ENCODE data around the gene SPTBN1.

Gene SPTBN1

DNA sequence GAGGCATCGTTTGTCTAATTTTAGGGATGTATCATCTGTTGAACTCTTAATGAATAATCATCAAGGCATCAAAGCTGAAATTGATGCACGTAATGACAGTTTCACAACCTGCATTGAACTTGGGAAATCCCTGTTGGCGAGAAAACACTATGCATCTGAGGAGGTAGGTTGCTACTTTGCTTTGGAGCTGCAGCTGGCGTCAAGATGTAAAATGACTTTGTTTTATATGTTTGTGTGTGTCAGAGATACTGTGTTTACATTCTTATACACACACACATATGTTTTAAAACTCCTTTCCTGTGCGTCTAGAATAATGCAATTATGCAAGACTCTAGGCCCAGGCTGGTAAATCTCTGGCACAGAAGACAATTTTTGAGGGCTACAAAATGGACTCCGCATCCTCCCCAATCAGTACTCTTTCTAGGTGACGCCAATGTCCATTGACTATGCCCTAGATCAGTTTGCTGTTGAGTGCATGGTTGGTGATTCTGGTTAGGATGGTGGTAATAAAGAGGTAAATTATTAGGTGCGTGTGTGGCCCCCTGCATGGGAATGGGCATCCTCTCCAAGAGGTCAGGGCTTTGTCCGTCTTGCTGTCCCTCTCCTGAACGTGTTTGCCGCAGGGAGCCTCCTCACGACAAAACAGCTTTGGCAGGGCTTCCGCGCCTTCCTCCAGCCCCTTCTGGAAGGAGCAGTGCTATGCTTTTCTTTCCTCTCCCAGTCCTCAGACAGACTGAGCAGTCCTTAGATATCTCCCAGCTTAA is 199.1 kb downstream of the SPTBN1 start:
- DNase-seq (ENCODE audit: low spot score): no peak
- in situ Hi-C loops (cut with MboI; ENCODE audit: low pct_unique_long_range_greater_than_20kb, low sequenced_read_pairs, unreplicated experiment): no loop called here
- TF ChIP-seq, protein P1, sequence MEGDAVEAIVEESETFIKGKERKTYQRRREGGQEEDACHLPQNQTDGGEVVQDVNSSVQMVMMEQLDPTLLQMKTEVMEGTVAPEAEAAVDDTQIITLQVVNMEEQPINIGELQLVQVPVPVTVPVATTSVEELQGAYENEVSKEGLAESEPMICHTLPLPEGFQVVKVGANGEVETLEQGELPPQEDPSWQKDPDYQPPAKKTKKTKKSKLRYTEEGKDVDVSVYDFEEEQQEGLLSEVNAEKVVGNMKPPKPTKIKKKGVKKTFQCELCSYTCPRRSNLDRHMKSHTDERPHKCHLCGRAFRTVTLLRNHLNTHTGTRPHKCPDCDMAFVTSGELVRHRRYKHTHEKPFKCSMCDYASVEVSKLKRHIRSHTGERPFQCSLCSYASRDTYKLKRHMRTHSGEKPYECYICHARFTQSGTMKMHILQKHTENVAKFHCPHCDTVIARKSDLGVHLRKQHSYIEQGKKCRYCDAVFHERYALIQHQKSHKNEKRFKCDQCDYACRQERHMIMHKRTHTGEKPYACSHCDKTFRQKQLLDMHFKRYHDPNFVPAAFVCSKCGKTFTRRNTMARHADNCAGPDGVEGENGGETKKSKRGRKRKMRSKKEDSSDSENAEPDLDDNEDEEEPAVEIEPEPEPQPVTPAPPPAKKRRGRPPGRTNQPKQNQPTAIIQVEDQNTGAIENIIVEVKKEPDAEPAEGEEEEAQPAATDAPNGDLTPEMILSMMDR (IDR thresholded peaks at IDR 0.05; ENCODE audit: extremely low read depth, insufficient read depth, missing control alignments): no peak

DNA sequence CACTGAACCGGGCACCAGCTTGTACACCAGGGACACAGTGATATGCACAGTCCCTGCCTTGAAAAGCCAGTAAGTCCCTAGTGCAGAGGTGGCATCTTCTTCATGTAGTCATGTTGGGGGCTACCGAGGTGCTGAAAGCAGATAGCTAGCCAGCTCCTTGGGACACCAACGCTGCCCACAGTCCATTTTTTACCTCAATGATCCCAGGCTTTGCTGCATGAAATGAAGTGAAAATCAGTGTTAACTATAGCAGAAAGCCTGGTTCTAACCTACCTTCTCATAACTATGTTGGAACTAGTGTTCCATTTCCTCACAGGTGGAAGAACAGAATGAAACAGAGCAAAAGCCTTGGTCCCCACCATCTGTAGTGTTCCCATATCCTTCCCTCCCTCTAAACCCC is 200.7 kb downstream of the SPTBN1 start:
- in situ Hi-C loops (cut with MboI; ENCODE audit: low pct_unique_long_range_greater_than_20kb, low sequenced_read_pairs, unreplicated experiment): no loop called here
- TF ChIP-seq, protein P1 (IDR thresholded peaks at IDR 0.05; ENCODE audit: extremely low read depth, insufficient read depth, missing control alignments): no peak
- DNase-seq (ENCODE audit: low spot score): no peak

DNA sequence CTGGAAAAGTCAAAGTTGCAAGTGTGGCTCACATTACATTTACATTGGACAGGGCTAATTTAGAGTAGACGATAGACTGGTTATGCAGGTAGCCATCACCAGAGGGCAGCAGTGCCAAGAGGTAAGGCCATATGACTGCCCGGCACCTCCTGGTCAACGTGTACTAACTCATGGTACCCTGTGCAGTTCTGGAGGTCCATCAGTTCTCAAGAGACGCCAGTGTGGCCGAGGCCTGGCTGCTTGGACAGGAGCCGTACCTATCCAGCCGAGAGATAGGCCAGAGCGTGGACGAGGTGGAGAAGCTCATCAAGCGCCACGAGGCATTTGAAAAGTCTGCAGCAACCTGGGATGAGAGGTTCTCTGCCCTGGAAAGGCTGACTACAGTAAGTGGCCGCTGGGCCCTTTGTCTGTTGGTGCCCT is 201.5 kb downstream of the SPTBN1 start:
- peak; percentile 55 for DNase-seq (ENCODE audit: low spot score)
- in situ Hi-C loops (cut with MboI; ENCODE audit: low pct_unique_long_range_greater_than_20kb, low sequenced_read_pairs, unreplicated experiment): no loop called here
- TF ChIP-seq, protein P1 (IDR thresholded peaks at IDR 0.05; ENCODE audit: extremely low read depth, insufficient read depth, missing control alignments): peak; percentile 52

DNA sequence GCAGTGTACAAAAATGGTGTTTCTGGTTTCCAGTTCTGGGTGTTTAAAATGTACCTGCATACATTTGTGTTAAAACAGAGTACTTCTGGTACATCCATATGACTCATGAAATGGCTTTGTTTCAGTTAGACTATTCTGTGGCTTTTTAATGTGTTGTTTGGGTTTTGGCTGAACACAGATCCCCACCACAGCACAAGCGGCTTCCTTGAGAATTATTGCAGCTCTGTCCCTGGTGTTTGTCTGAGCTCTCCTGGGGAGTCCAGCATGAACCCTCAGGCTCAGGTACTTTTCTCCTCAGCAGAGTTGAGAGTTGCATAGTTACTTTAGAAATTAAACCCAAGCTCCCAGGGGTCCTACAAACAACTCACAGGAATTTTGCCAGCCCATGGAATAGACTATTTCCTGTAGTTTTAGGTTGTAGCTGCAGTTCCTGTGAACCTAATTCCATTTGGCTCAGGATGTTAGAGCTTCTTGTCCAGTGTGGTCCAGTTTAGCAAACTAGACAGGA is 202.5 kb downstream of the SPTBN1 start:
- TF ChIP-seq, protein P1 (IDR thresholded peaks at IDR 0.05; ENCODE audit: extremely low read depth, insufficient read depth, missing control alignments): no peak
- in situ Hi-C loops (cut with MboI; ENCODE audit: low pct_unique_long_range_greater_than_20kb, low sequenced_read_pairs, unreplicated experiment): no loop called here
- no peak for DNase-seq (ENCODE audit: low spot score)

DNA sequence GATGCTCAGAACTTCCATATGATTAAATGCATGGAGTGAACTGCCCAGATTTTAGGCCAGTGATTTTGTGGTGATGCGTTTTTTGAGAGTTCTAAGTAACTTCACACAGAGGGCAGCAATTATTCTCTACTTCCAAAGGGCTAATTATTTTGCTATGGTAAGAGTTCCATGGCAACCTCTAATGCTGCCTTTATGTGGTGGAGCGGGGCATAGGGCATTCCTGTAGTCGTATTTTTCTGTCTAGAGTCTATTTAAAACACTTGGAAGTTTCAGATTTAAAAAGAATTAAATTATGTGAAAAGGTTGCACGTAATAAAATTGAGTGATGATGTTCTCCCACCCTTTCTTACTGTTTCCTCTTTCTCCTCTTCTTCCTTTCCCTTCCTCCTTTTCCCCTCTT is 203.4 kb downstream of the SPTBN1 start:
- TF ChIP-seq, protein P1 (IDR thresholded peaks at IDR 0.05; ENCODE audit: extremely low read depth, insufficient read depth, missing control alignments): no peak
- in situ Hi-C loops (cut with MboI; ENCODE audit: low pct_unique_long_range_greater_than_20kb, low sequenced_read_pairs, unreplicated experiment): no loop called here

DNA sequence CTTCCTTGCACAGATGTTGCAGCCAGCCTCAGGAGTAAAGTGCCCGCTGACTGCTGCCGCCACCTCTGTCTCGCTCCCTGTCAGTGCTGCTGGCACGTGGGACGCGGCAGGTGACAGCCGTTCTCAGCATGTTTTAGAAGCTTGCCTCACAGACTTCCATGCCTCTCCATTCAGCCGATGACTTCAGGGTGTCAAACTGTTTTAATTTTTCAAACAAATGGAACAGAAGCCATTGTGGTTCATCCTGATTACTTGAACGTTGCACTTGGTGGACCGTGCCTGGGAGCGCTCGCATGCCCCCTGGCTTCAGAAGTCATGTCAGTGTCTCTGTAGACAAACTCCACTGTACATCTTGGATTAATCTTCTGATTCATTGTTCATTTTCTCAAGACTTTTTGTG is 204.6 kb downstream of the SPTBN1 start:
- in situ Hi-C loops (cut with MboI; ENCODE audit: low pct_unique_long_range_greater_than_20kb, low sequenced_read_pairs, unreplicated experiment): no loop called here
- TF ChIP-seq, protein P1 (IDR thresholded peaks at IDR 0.05; ENCODE audit: extremely low read depth, insufficient read depth, missing control alignments): no peak
- DNase-seq (ENCODE audit: low spot score): no peak

More for the DNA sequence above, 203.4 kb downstream of the SPTBN1 start:
- no peak for DNase-seq (ENCODE audit: low spot score)

Data from GM13977 (cell line).